GM18907 (cell line): Measurements from ENCODE around the gene FAHD2A.
"Not testable (repeated sequence)": the region's sequence is repeated elsewhere in the genome, so short reads cannot be mapped to it uniquely, and the experiment has no call there.

ENCODE experiments used
- ATAC-seq: cut with Tn5 transposase; IDR thresholded peaks from one replicate; pipeline ENCODE4 v1.9.1; 2021; ENCODE audit warnings: mild to moderate bottlenecking, moderate library complexity; ENCODE audit not compliant: unreplicated experiment

FAHD2A gene

DNA sequence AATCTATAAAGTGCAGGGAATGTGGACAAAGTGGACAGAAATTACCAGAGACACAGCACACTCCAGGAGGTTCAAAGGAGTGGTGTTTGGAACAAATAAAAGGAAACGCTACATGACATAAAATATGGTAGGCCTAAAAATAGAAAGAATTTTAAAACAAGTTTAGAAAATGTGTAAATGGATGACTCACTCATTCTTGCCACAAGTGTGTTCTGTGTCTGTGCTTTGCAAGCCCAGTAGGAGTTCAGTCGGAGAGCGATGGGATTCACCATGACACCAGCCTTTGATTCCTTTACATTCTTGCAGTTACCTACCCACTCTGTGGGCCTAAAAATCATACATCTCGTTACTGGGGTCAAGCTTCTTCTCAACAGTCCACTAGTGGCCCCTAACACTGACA lies 30.9 kb downstream of the FAHD2A start:
- not testable (repeated sequence) for ATAC-seq

DNA sequence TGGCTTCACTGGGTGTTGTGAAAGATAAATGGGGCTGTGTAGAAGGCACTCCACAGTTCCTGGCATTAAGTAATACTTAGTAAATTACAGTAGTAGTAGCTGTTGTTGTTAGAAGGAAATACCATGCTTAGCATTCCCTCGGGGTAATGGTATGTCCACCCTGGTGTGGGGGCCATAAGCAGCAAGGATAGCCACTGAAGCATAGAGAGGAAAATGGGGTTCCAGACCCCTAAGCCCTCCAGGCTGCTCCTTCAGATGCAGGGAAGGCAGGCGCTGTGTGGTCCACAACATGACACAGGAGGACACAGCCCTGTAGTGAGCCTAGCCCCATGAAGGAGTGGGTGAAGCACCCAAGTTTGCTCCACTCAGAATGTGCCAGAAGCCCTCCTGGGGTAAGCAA lies 31.5 kb downstream of the FAHD2A start:
- ATAC-seq = not testable (repeated sequence)

DNA sequence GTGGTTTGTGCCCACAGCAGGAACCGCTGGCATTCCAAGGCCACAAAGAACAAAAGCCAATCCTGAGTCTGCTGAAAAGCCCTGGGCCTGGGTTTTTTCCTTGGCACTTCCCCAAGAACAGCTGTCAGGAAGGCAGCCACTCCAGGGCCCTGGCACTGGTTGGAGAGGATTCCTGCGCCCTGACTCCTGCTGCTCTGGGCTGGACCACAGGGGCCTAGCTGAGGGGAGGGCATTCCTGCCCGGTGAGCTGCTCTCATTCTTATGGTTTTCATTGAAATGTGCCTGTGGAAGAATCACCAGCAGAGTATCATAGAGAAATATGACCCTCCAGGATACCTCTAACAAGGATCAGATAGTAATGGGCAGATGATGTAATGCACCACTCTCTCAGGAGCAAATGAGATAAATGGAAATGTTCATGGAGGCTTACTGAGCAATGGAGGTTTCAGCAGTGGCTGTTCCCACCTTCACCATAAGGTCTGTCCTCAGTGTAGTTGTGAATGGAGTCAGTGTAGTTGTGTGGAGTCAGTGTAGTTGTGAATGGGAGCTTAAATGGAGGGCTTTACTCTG lies 32.1 kb downstream of the FAHD2A start:
- not testable (repeated sequence) for ATAC-seq

DNA sequence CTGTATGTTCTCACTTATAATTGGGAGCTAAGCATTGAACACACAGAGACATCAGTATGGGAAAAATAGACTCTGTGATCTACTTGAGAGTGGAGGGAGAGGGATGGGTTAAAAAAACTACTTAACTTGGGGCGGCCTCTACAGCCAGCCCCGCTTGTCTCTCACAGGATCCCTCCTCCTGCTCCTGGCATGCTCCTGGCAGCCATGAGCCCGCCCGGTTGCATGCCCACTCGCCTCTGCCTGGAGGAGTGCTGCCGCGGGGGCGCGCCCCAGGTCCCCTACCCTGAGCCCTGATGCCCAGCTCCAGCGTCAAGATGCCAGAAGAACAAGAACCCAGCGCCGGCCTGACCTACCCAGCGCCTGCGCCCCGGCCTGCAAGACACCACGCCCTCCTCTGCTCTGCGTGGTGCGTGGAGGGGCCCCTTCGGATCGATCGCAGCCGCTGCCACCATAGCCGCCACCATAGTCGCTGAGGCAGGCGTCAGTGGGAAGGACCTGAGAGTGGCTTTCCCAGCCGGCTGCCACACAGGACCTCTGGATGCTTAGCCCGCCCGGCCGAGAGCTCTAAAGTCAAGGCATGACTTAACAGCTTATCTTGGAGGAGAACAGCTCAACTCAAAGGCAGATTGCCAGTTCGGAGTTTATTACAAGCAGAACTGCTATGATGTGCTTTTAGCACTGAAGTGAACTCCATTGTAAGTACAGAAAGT lies 32.8 kb downstream of the FAHD2A start:
- ATAC-seq = not testable (repeated sequence)

DNA sequence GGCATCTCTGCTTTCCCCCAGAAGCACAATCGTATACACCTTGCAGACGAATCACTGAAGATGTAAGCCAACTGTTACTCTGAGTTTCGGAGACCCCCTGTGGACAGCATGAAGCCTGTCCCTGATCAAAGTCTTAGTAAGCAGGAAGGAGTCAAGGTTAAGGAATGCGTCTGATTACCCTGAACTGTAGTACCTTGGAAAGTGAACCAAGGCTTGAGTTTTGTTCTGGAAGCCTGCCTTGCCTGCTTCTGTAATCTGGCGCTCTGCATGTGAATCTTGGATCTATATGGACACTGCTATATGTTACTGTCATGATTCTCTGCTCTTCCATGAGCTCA lies 33.3 kb downstream of the FAHD2A start:
- ATAC-seq = not testable (repeated sequence)

DNA sequence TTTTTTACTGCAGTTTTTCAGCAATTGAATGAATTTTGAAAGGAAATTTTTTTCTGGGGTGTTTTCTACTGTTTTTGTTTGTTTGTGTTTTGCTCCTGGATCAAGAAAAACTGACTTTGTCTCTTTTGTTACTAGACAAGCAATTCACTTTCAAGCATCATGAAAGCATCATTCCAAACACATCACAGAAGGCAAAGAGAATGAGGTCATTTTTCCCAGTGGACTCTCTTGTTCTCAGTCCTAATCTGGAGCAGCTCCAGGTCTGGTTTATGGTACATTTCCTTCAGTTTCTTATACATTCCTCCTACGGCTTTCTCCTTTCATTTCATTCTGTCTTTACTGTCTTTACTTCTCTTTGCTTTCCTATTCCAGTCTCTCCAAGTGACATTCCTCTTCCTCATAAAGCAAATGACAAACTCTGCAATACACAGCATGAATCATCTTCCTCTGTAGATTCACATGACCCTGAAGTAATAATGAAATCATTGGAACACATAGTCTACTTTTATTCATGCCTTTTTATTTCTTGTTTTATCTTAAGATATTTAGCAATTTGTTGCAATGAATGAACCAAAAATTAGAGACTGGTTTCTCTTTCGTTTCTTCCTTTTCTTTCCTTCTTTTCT lies 40.1 kb downstream of the FAHD2A start:
- ATAC-seq = not testable (repeated sequence)

DNA sequence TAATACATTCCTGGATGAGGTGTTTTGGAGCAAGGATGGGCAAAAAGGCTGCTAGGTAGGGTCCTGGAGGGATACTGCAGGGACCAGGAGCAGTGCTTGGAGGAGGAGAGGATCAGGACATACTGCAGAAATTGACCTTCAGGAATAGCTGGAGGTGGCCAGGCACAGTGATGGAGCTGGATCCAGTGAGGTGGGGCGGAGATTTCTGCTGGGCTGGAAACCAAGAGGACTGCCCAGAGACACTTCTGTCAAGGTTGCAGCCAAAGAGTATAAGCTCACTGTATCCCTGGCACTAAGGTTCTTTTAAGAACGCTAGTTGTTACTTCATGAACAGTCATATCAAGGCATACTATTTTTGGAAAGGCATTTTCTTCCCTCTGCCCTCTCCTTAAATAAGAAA lies 42.8 kb downstream of the FAHD2A start:
- ATAC-seq = not testable (repeated sequence)

DNA sequence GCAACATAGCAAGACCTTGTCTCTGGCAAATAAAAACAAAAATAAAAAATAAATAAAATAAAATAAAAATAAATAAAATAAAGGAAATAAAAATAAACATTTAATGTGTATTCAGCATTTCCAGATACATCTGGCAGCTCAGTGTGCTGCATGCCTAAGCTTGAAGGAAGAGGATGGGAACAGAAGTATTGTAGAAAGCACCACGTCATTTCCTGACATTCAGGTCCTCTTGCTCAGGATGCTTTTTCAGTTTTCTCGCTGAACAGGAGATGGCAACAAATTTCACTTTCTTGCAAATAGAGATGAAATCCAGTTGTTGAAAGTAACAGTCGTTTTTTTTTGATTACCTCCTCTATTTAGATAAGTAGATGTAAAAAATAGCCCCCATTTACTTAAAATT lies 60.8 kb downstream of the FAHD2A start:
- ATAC-seq = not testable (repeated sequence)
